ENCODE data around the gene STH.
"Not testable (repeated sequence)": the region's sequence is repeated elsewhere in the genome, so short reads cannot be mapped to it uniquely, and the experiment has no call there.

DNA sequence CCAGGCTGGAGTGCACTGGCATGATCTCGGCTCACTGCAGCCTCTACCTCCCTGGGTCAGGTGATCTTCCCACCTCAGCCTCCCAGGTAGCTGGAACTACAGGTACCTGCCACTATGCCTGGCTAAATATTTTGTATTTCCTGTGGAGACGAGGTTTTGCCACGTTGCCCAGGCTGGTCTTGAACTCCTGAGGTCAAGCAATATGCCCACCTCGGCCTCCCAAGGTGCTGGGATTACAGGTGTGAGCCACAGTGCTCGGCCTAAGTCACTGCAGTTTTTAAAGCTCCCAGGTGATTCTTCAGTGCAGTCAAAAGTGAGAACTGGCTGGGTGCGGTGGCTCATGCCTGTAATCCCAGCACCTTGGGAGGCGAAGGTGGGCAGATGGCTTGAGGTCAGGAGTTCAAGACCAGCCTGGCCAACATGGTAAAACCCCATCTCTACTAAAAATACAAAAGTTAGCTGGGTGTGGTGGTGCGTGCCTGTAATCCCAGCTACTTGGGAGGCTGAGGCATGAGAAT is 20.4 kb downstream of the STH start:
- not testable (repeated sequence) for TF ChIP-seq POLR2AphosphoS5 (IDR thresholded peaks at IDR 0.05); POLR2A (IDR thresholded peaks at IDR 0.05); CTCF (IDR thresholded peaks at IDR 0.05 in 8 of 11, conservative IDR thresholded peaks at IDR 0.05 in 3 of 11)
